DMS53 treated with DMSO at 0.1 percent for 48 hours (cell line): Measurements from ENCODE around the gene DACH1.
"Not testable (repeated sequence)": the region's sequence is repeated elsewhere in the genome, so short reads cannot be mapped to it uniquely, and the experiment has no call there.

ENCODE experiments used
- DNase-seq: peaks from one replicate; lab custom pipeline; 2025; ENCODE audit not compliant: unreplicated experiment; lab: John Stamatoyannopoulos, UW

DACH1 gene

GRCh38 chr13:71866335-71867130 is 471 bp downstream of the DACH1 start:
- DNase-seq: no peak

DNA sequence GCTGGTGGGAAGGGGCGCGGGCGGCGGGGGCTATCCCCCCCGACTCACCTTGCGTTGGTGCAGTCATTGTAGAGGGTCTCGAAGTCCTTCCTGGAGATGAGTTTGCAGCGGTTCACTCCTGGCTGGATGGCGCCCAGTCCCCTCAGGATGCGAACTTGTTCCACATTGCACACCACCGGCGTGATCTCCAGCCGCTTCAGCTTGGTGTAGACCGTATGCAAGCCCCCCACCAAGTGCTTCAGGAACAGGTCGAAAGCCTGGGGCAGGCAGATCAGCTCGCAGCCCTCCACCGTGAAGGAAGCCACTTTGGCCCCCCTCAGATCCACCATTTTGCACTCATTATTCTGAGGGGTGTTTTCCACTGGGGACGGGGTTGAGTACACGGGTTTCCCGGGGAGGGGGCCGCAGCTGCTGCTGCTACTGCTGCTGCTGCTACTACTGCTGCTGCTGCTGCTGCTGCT is 1.1 kb downstream of the DACH1 start:
- DNase-seq: no peak

- no peak for DNase-seq
These were observed 1.8 kb downstream of the DACH1 start for GRCh38 chr13:71864986-71865873.

GRCh38 chr13:71864094-71864985 is 2.7 kb downstream of the DACH1 start:
- no peak for DNase-seq

DNA sequence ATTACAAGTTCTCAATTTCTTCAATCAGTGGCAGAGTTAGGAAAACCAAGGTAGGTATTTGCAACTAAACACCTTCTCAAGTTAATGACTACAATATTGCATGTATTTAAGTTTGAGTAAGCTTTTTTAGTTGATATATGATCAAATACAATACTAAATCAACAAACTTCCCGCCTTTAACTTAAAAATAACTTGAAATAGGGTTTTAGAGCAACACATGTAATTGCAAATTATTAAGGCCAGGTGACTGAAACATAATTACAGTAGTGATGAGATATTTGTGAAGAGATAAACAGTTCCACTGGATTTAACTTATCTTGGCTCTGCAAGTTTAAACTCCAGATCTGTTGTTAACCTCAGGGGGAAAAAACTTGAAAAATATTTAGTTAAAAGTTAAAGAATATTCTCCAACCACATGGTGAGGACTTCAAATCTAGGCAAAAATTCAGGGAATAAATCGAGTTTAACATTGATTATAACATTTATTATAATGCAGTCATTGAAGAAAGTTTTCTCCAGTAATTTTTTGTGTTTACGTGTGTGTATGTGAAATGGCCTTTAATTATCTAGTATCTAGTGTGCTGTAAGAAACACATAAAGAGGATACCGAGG is 3.6 kb downstream of the DACH1 start:
- no peak for DNase-seq

DNA sequence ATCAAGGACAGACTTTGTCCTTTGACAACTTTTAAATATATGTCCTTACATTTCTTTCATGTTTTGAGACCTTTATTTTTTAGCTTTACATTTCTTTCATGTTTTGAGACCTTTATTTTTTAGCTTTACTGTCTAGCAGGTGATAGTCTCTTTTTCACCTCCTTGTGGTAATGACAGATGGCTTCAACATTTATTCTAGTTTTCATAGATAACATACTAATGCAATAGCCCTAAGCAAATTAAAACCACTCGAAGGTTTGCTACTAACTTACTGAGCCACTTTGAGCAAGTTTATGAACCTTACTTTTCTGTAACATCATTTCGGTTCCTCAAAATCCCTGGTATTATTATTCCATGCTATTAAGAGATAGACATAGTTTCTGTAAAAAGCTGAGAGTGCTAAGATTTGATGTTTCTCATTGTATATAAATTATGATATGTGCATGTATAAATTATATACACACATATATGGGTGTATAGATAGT is 4.5 kb downstream of the DACH1 start:
- DNase-seq: no peak

GRCh38 chr13:71861769-71862458 is 5.1 kb downstream of the DACH1 start:
- DNase-seq: no peak

GRCh38 chr13:71860547-71861138 is 6.4 kb downstream of the DACH1 start:
- no peak for DNase-seq

DNA sequence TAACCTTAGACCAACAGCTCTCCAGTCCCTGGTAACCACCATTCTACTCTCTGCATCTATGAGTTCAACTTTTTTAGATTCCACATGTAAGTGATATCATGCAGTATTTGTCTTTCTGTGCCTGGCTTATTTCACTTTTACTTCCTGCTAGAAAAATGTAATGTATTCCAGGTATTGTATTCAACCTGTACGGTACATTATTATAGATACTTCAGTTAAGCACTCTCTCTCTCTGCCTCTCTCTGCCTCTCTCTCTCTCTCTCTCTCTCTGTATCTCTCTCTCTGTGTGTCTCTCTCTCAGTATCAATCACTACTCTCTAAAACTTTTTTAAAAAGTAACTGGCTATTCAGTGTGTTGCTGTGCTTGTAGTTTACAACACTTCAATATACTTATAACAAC is 8.4 kb downstream of the DACH1 start:
- DNase-seq: no peak

DNA sequence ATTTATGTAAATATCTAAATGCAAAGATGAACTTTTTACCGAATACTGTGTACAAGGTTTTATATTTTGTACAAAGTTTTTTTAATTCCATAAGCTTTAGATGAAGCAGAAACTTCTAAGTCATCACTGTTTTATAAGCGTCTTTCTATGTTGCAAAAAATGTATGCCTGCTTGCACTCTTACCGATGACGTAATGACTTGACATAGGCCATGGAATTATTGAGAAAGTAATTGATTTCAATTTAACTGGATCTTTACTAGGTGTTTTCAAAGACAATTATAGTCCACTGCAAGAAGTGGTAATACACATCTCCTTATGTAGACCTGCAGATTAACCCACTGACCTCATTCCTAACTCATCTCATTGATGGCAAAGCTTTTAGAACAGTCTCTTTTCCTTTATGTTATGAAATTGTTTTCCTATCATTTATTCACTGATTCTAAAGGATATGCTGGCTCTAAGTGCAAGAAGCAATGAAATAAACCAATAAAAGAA is 10.4 kb downstream of the DACH1 start:
- no peak for DNase-seq

GRCh38 chr13:71854401-71854800 is 12.6 kb downstream of the DACH1 start:
- no peak for DNase-seq

GRCh38 chr13:71853725-71854124 is 13.3 kb downstream of the DACH1 start:
- no peak for DNase-seq

DNA sequence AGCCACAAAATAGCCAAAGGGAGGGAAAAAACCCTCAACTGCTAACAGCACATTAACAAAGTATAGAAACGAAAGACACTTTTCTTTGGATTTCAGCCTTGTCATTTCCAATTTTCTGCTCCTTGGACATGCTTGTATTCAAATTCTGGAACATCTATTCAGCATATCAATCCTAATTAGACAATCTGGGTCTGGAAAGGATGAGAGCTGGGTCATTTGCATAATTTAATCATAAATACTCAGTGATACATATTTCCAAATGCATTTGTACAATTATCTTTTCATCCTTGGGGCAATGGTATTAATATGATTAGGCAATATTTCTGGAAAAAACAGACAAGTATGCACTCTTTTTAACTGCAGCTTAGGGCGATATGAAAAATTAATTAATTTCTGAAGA is 14.3 kb downstream of the DACH1 start:
- DNase-seq: no peak

DNA sequence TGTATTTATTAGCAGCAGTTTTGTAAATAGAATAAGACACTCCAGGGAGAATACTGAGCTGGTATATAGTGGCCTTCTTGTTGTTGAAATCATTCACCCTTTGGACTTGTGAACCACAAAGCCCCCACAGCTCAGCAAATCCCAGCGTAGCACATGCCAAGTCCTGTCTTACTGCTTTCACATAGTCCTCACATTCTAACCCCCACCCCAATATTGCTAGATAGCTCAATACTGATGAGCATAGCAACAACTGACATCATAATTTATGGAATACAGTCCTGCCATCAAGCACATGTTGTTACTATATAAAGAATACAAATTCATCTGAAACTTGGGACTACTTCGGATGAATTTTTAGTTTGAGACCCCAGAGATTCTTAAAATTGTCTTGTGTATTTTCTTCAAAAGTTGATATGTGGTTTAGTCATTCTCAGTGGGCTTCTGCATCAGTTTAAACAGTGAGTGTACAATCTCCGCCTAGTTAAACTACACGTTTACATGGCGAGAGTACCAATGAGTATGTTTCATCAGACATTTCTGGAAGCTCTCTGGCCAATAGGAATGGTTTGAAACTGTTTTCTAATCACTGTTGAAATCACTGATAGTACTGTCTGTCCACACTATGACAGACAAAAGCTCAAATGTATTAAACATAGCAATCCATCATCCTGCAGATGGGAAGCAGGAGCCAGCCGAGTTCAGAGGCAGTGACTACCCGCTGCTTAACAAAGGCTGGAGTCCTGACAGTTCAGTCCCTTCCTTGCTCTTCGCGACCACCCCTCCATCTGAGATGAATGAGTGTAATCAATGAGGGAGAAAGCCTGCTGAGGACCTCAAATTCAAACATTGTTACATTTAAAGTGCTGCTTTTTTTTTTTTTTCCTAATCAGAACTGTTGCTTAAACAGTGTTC is 15.2 kb downstream of the DACH1 start:
- DNase-seq: no peak

DNA sequence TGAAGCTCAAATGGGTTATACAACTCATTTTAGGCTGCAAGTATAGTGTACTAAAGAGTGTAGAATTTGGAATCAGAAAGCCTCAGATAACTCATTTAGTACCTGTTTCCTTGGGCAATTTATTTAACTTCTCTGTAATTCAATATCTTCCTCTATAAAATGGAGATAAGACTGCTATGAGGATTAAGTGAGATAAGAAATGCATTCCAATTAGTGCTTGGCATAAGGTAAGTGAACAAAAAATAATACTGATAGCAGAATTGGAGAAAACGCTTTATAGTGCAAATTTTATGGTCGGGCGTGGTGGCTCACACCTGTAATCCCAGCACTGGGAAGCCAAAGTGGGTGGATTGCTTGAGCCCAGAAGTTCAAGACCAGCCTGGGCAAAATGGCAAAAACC is 25.0 kb downstream of the DACH1 start:
- no peak for DNase-seq

GRCh38 chr13:71838842-71839241 is 28.2 kb downstream of the DACH1 start:
- DNase-seq: no peak

- not testable (repeated sequence) for DNase-seq
These were observed 29.4 kb downstream of the DACH1 start for GRCh38 chr13:71837582-71837981.

DNA sequence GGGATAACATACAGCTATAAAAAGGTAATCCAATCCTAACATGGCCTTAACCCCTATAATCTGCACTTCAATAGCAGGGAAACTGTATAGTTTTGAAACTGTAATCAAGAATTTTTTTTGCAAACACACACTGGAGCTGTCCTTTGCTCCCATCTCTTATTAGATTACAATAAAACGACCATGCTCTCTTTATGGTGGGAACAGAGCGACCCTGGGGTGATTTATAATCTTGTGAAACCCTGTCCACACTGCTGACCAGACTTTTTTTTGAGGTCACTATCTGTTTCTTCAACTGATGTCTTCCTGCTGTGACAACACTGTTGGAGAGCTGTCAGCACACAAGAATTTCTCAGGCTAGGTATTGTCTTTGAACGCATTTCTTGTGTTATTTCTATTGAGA is 35.3 kb downstream of the DACH1 start:
- DNase-seq: no peak
